ENCODE results near the gene NLGN4Y.

GRCh38 chrY:14498071-14498470, 26.3 kb upstream of the NLGN4Y start:
- TF ChIP-seq EGR1 (IDR thresholded peaks at IDR 0.05; ENCODE audit: low read depth in 2 of 2) (no peak), TAF1 (conservative IDR thresholded peaks at IDR 0.05) (no peak), YY1 (IDR thresholded peaks at IDR 0.05) (no peak), RAD21 (IDR thresholded peaks at IDR 0.05) (no peak)

Measured in liver (tissue), 2 donors.